Right lobe of liver (tissue), 6 donors: ENCODE data around the gene CLDN24. TPM values are rescaled to one million over a fixed set of nuclear protein-coding genes. Genes with fewer than 3 reads are reported as not detected.

Experiments
- ATAC-seq, 4 donors: fragments of 200-7000 bp; cut with Tn5 transposase; one replicate each; pipeline ENCODE4 v1.9.1; 2020; ENCODE audit warnings: mild to moderate bottlenecking in 4 of 4, moderate library complexity in 4 of 4
- DNase-seq, 3 donors: peaks; one replicate each; pipeline ENCODE4 v3.0.0-alpha.2; 2020
- H3K27ac ChIP-seq, 3 donors: fragments of 200-600 bp; one replicate each; pipeline ENCODE4 v1.8.0; 2022
- H3K27me3 ChIP-seq, 2 donors: fragments of 200-600 bp; one replicate each; pipeline ENCODE4 v1.8.0; 2022
- H3K36me3 ChIP-seq, 4 donors: fragments of 200-600 bp; sonication (generic) in 1 of 4; one replicate each; pipeline versions ENCODE4 v1.5.1 to v1.8.0; 2017 to 2022; ENCODE audit warnings: control low read depth in 1 of 4
- H3K4me1 ChIP-seq, 4 donors: fragments of 200-600 bp; sonication (generic) in 1 of 4; one replicate each; pipeline versions ENCODE4 v1.5.1 to v1.8.0; 2017 to 2022; ENCODE audit warnings: control low read depth in 1 of 4
- H3K4me3 ChIP-seq, 3 donors: fragments of 200-600 bp; one replicate each; pipeline ENCODE4 v1.8.0; 2022
- H3K9me3 ChIP-seq, 4 donors: fragments of 200-600 bp; sonication (generic) in 1 of 4; one replicate each; pipeline versions ENCODE4 v1.5.1 to v1.8.0; 2017 to 2022; ENCODE audit warnings: control low read depth in 1 of 4
- CTCF ChIP-seq, 4 donors: fragments of 200-600 bp in 3 of 4; fragments of 450-650 bp in 1 of 4; IDR thresholded peaks; one replicate each; pipeline versions ENCODE4 v1.5.1 to v1.8.0; 2016 to 2022; ENCODE audit warnings: antibody characterized with exemption in 4 of 4, mild to moderate bottlenecking in 2 of 4
- POLR2A ChIP-seq: fragments of 450-650 bp; IDR thresholded peaks from one replicate; pipeline ENCODE4 v1.6.1; 2017; ENCODE audit warnings: antibody characterized with exemption, mild to moderate bottlenecking
- WGBS: methylation state at CpG from one replicate; pipeline ENCODE4 v1.1.6; 2018; ENCODE audit warnings: low coverage, low lambda C conversion rate; ENCODE audit not compliant: insufficient coverage; ENCODE audit errors: missing lambda C conversion rate; 5-methylcytosine and 5-hydroxymethylcytosine counted together
- intact Hi-C, 2 donors: fragments of 100-400 bp; cut with DNase I; formaldehyde crosslinking; loops; one replicate each; pipeline versions ENCODE4 v1.11.2 to v1.14.1; 2022
- total RNA-seq, 6 experiments: library from RNA; depleted of rRNA in 2 of 6; stranded (reverse); fragments of >200 nt in 2 of 6; fragmentation: NEBNext Ultra II Directional in 3 of 6; extraction: Animal tissue kit (Norgen Biotek cat#: 25700) in 3 of 6; gene quantifications; one replicate each; pipeline versions ENCODE4 v1.1.0 to v1.2.4, GENCODE V29; 2016 to 2023
- donor health status: DM: no; HTN: yes; CAD: no.
- donor health status: DM: no; HTN: no; CAD: no.
- donor health status: DM: no; HTN: no; CAD: no.
- donor health status: DM: no; HTN: yes; CAD: no.
- donor health status: DM: no; HTN: yes; CAD: no.

The CLDN24 gene
- total RNA-seq, 6 experiments from 2014 or later: not detected

- no peak overlapping the region for H3K27ac ChIP-seq
- no peak for ATAC-seq
- 69% methylated on average over 5 of the region's 10 CpGs for WGBS
Observed at GRCh38 chr4:183318656-183319055, 3.6 kb downstream of the CLDN24 start.

GRCh38 chr4:183314806-183315205 lies 7.4 kb downstream of the CLDN24 start:
- Histone ChIP-seq H3K27me3 (no peaks in the 10 kb centered on the region), H3K9me3 (no peaks in the 10 kb centered on the region), H3K36me3 (peaks cover 0 to 31% (median 5%) of the 10 kb centered on the region in 4 donors), H3K4me3 (no peak overlapping the region), H3K4me1 (no peaks in the 10 kb centered on the region), H3K27ac (no peak overlapping the region)
- WGBS: 94% methylated on average over 9 of the region's 9 CpGs
- ATAC-seq (no peak), DNase-seq (no peak)
- no peak for TF ChIP-seq POLR2A
- TF ChIP-seq CTCF (IDR thresholded peaks at IDR 0.05): no peak
- intact Hi-C loops: no loop called here

More at GRCh38 chr4:183318656-183319055, 3.6 kb downstream of the CLDN24 start:
- Histone ChIP-seq H3K4me1 (no peaks in the 10 kb centered on the region), H3K36me3 (peaks cover 0 to 21% (median 0%) of the 10 kb centered on the region in 4 donors), H3K9me3 (no peaks in the 10 kb centered on the region), H3K27me3 (no peaks in the 10 kb centered on the region), H3K4me3 (no peak overlapping the region)
- no peak for DNase-seq
- intact Hi-C loops: no loop called here
- TF ChIP-seq CTCF (IDR thresholded peaks at IDR 0.05) (no peak), POLR2A (no peak)

- peaks cover 0 to 31% (median 5%) of the 10 kb centered on the region in 4 donors for H3K36me3 ChIP-seq
- 93% methylated on average over 10 of the region's 15 CpGs for WGBS
Observed at GRCh38 chr4:183314336-183314735, 7.9 kb downstream of the CLDN24 start.

GRCh38 chr4:183312841-183313240 lies 9.4 kb downstream of the CLDN24 start:
- ATAC-seq (peak in 1 of 4 donors; percentile 19), DNase-seq (no peak)
- no peak for TF ChIP-seq POLR2A
- TF ChIP-seq CTCF (IDR thresholded peaks at IDR 0.05): no peak
- intact Hi-C loops: no loop called here
- no peak overlapping the region for H3K4me3 ChIP-seq
- H3K27ac ChIP-seq: no peak overlapping the region
- WGBS: no CpG with 5 or more reads among the region's 5 CpGs
- no peaks in the 10 kb centered on the region for H3K9me3 ChIP-seq
- no peaks in the 10 kb centered on the region for H3K4me1 ChIP-seq
- H3K27me3 ChIP-seq: no peaks in the 10 kb centered on the region
- peaks cover 0 to 31% (median 5%) of the 10 kb centered on the region in 4 donors for H3K36me3 ChIP-seq

More at GRCh38 chr4:183314336-183314735, 7.9 kb downstream of the CLDN24 start:
- intact Hi-C loops: no loop called here
- Histone ChIP-seq H3K9me3 (no peaks in the 10 kb centered on the region), H3K27ac (no peak overlapping the region), H3K4me1 (no peaks in the 10 kb centered on the region), H3K27me3 (no peaks in the 10 kb centered on the region), H3K4me3 (no peak overlapping the region)
- no peak for TF ChIP-seq POLR2A
- TF ChIP-seq CTCF (IDR thresholded peaks at IDR 0.05): no peak
- no peak for ATAC-seq
- no peak for DNase-seq

- TF ChIP-seq CTCF (IDR thresholded peaks at IDR 0.05): no peak
- TF ChIP-seq POLR2A: no peak
- WGBS: 95% methylated on average over 3 of the region's 3 CpGs
- DNase-seq (no peak), ATAC-seq (no peak)
- H3K9me3 ChIP-seq: no peaks in the 10 kb centered on the region
- intact Hi-C loops: no loop called here
- H3K4me3 ChIP-seq: no peak overlapping the region
- H3K36me3 ChIP-seq: no peaks in the 10 kb centered on the region
- H3K27ac ChIP-seq: no peak overlapping the region
- no peaks in the 10 kb centered on the region for H3K27me3 ChIP-seq
- H3K4me1 ChIP-seq: no peaks in the 10 kb centered on the region
Observed at GRCh38 chr4:183306811-183307210, 15.4 kb downstream of the CLDN24 start.
